COR-L47 (cell line): ENCODE measurements around the gene TOLLIP.
"Not testable (repeated sequence)": the region's sequence is repeated elsewhere in the genome, so short reads cannot be mapped to it uniquely, and the experiment has no call there.

Experiments
- DNase-seq: peaks from one replicate; lab custom pipeline; 2025; lab: John Stamatoyannopoulos, UW

TOLLIP gene

DNA sequence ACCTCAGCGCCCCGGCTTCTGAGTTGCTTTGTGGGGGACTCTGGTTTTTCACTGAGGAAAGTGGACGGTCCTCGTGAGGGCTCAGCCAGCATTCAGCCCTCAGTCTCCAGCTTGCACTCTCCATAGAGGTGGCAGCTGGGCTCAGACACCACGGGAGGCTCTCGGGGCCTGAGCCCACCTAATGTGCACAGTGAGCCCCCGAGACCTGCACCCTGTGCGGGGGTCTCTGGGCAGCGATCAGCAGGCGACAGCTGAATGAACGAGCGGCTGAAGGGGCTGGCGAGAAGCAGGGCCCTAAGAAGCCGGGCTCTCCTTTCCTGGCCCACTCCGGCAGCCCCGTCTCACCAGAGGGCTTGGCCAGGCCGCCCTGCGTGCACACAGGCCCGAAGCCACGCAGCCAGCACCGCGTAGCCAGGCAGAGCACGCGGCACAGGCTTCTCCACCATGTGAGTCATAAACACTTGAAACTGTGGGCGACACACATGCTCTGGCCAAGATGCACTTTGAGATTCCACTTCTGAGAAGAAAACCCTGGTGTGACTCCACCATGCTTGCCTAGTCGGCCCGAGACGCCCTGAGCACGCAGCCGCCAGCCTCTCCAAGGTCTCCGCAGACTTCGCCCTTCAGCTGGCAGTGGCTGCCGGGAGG, 28.0 kb downstream of the TOLLIP start:
- DNase-seq: no peak

DNA sequence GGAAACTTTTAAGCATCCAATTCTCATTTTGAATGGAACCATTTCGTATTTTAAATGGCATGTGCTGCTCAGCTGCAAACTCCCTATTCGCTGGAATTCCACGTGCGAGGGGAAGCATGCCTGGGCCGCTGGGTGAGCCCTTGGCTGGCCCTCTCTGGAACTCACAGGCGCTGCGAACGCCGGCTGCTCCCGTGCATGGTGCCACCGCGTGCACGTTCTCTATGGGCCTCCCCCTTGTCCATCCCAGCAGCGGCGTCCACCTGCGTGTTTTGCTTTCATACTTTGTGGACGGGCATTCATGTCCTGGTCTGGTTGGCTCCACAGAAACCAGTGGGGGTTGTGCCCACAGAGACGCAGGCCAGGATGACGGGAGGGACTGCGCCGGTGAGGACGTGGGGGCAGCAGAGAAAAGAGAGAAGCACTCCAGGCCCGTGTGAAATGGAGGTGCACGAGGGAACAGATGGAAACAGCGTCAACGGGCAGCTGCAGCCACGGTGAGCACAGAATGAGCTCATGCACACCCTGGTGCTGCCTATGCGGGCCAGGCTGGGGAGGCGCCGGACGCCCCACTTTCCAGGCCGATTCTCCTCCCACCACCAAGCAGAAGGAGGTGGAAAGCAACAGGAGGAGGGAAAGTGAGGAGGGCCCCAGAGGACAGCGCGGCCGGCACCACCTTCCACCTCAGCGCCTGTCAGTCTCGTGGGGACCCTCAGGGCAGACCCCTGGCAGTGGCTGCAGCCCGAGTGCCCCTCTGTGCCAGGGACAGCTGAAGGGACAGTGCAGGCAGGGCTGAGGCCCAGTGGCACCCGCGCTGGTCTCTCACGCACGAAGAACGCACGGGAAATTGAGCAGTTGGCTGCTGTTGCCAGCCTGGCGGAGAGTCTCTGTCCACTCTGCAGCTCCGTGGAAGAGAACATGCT, 29.1 kb downstream of the TOLLIP start:
- no peak for DNase-seq

DNA sequence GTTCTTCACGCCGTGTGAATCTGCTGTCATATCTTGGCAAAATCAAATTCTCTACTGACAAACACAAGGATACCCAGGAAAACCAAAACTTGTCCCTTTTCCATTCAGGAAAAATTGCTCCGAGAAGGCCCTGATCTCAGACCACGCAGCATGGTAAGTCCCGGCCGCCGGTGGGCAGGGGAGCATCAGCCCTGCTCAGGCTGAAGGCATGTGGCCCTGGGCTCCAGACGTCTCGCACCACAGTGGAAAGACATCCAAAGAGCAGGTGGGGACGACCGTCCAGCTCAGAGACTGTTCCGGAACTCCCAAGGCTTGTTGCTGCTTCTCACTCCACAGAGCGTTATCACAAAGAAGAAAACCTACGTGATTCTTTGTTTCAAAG, 29.8 kb downstream of the TOLLIP start:
- no peak for DNase-seq

- no peak for DNase-seq
These were observed 30.4 kb downstream of the TOLLIP start for GRCh38 chr11:1278766-1279673.

GRCh38 chr11:1277936-1278512, 31.4 kb downstream of the TOLLIP start:
- no peak for DNase-seq

DNA sequence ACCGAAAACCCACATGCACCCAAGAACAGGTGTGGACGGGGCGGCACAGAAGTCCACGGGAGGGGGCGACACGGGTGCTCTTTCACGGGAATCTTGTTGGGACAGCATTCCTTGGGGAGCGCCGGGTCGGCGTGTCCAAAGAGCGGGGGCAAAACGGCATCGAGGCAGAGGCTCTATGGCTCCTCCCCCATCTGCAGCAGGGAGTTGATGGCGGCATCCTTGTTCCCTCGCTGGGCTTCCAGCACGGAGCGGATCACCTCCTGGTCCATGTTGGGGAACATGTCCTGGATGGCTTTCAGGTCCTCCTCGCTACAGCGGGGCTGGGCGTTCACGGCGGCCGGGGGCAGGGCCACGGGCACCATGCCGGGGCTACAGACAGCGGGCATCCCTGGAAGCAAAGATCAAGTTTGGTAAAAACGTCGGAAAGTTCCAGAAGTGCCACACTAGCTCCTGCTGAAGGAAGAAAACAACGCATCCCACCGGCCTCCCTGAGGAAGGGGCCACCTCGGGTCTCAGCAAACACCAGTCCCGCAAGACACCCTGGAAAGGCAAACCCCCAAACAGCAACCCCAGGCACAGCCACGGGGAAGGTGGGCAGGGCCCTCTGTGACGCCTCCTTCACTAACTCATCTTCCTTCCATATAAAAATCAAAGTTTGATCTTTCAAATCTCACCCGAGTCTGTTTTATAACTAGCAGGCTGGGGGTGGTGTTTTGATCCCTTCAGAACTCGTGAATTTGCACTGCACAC, 32.4 kb downstream of the TOLLIP start:
- no peak for DNase-seq

GRCh38 chr11:1276041-1276790, 33.2 kb downstream of the TOLLIP start:
- DNase-seq: no peak

- no peak for DNase-seq
These were observed 34.4 kb downstream of the TOLLIP start for GRCh38 chr11:1275021-1275420.

- DNase-seq: no peak
These were observed 34.9 kb downstream of the TOLLIP start for GRCh38 chr11:1274501-1274900.

GRCh38 chr11:1272531-1272930, 36.9 kb downstream of the TOLLIP start:
- DNase-seq: no peak

GRCh38 chr11:1271927-1272326, 37.5 kb downstream of the TOLLIP start:
- DNase-seq: no peak

DNA sequence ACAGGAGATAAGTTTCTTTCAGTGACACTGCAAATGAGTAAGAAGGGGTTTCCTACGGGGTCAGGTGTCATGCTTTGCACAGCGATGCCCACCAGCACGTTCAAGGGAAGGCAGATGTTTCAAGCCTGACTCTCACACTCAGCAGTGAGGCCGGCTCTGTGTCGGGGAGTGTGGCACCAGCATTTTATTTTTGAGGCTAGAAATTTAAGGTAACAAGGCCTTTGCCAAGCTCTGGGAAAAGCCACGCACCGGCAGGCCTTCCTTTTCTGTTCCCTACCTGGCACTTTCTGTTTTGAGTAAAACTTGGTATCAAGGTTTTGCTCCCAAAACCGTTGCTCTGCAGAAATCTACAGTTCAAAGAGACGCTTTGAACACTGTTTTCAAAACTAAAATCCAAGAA, 38.0 kb downstream of the TOLLIP start:
- DNase-seq: no peak

GRCh38 chr11:1271002-1271401, 38.4 kb downstream of the TOLLIP start:
- DNase-seq: no peak

GRCh38 chr11:1270476-1270875, 39.0 kb downstream of the TOLLIP start:
- no peak for DNase-seq

GRCh38 chr11:1269957-1270356, 39.5 kb downstream of the TOLLIP start:
- DNase-seq: no peak

DNA sequence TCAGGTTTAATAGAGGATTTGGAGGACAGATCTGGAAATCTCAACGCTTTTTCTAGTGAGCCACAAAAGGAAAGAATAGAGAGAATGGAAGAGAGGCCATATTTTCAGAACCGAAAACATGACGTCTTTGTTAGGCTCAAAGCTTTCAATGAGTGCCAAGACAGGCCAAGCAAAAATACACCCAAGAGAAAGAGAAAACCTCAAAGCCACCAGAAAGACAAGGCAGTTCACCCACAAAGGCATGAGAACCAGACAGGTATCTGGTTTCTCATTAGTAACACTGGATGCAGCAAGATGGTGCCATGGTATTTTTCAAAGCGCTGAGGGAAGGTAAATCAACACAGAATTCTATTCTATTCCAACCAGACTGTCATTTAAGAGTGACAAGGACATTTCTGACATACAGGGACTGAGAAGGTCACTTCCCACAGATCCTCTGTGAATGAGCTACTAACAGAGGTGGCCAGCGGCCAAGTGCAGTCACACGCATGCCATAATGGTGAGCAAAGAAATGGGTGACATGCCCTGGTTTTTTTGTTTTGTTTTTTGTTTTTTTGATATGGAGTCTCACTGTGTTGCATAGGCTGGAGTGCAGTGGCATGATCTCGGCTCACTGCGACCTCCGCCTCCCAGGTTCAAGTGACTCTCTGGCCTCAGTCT, 41.9 kb downstream of the TOLLIP start:
- no peak for DNase-seq

DNA sequence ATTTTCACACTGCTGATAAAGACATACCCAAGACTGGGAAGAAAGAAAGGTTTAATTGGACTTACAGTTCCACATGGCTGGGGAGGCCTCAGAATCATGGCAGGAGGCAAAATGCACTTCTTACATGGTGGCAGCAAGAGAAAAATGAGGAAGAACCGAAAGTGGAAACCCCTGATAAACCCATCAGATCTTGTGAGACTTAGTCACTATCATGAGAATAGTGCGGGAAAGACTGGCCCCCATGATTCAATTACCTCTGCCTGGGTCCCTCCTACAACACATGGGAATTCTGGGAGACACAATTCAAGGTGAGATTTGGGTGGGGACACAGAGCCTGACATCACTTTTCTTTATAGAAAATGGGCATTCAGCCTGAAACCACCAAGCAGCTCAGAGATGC, 42.5 kb downstream of the TOLLIP start:
- DNase-seq: not testable (repeated sequence)

GRCh38 chr11:1265480-1265879, 44.0 kb downstream of the TOLLIP start:
- DNase-seq: not testable (repeated sequence)

GRCh38 chr11:1264444-1264843, 45.0 kb downstream of the TOLLIP start:
- DNase-seq: peak; percentile 8

DNA sequence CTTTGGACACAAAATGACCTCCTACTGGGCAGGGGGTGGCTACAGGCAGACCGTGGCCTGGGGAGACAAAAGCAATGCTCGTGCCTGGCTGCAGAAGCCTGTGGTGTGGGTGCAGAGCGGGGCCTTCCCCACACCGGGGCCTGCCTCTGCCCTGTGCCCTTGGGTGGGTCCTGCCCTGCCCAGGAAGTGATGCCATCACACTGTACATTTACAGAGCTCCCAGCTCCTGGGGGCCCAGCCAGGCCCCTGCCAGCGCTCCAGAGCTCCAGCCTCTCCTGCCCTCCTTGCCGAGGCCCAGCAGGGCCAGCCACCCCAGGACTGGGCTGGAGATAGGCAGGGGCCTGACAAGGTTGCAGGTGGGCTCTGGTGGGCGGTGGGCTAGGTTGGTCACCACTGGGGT, 46.4 kb downstream of the TOLLIP start:
- no peak for DNase-seq
